GM12864 (cell line): ENCODE results near the gene CDC14B.

ENCODE experiments used
- DNase-seq: peaks from one replicate; pipeline ENCODE4 v3.0.0-alpha.2; 2011; ENCODE audit warnings: low read depth
- H3K4me3 ChIP-seq: 2 replicates; pipeline ENCODE4 v1.5.1; 2011; ENCODE audit warnings: mild to moderate bottlenecking, low read depth, low read length, control low read depth
- TF ChIP-seq, protein P1 (sequence below): IDR thresholded peaks from 2 replicates; pipeline ENCODE4 v1.5.1; 2011; ENCODE audit warnings: low read depth, mild to moderate bottlenecking, moderate library complexity, low read length, control low read depth, inconsistent platforms; ENCODE audit errors: missing control alignments

CDC14B gene

DNA sequence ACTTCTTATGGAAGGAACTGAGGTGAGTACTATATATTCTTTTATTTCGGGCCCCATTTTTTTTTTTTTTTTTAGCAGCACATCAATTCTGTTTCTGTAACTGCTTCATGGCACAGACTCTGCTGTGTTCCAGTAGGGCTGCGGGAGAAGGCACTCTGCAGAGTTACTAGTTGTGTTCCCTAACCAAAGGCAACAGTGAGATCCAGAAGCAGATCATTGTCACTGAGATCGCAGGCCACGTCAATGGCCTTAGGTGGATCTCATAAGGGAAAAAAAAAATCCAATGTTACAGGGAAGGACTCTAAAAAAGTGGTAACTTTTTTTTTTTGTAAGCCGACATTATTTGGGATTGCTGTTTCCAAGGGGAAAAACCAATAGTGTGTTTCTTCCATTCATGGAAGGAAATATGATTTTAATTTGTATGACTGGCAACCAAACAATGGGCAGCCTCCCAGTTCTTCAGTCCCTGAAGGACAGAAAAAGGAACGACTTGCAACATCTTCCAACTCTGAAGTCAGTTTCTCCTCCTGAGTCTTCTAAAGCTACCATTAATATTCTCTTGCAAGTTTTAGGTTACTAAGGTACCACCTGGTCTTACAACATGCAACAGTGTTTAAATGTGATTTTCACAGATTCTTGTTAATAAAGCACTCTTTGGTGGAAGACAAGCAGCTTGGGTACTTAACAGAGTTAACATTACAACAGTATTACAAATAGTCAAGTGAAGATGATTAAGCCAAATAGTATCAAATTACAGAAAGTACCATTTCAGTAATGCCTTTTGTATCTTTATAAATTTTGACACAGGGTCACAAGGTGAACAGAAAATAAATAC lies 116.9 kb downstream of the CDC14B start:
- H3K4me3 ChIP-seq, result no peak overlapping the region
- TF ChIP-seq, protein P1, sequence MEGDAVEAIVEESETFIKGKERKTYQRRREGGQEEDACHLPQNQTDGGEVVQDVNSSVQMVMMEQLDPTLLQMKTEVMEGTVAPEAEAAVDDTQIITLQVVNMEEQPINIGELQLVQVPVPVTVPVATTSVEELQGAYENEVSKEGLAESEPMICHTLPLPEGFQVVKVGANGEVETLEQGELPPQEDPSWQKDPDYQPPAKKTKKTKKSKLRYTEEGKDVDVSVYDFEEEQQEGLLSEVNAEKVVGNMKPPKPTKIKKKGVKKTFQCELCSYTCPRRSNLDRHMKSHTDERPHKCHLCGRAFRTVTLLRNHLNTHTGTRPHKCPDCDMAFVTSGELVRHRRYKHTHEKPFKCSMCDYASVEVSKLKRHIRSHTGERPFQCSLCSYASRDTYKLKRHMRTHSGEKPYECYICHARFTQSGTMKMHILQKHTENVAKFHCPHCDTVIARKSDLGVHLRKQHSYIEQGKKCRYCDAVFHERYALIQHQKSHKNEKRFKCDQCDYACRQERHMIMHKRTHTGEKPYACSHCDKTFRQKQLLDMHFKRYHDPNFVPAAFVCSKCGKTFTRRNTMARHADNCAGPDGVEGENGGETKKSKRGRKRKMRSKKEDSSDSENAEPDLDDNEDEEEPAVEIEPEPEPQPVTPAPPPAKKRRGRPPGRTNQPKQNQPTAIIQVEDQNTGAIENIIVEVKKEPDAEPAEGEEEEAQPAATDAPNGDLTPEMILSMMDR, result no peak
- DNase-seq, result no peak

DNA sequence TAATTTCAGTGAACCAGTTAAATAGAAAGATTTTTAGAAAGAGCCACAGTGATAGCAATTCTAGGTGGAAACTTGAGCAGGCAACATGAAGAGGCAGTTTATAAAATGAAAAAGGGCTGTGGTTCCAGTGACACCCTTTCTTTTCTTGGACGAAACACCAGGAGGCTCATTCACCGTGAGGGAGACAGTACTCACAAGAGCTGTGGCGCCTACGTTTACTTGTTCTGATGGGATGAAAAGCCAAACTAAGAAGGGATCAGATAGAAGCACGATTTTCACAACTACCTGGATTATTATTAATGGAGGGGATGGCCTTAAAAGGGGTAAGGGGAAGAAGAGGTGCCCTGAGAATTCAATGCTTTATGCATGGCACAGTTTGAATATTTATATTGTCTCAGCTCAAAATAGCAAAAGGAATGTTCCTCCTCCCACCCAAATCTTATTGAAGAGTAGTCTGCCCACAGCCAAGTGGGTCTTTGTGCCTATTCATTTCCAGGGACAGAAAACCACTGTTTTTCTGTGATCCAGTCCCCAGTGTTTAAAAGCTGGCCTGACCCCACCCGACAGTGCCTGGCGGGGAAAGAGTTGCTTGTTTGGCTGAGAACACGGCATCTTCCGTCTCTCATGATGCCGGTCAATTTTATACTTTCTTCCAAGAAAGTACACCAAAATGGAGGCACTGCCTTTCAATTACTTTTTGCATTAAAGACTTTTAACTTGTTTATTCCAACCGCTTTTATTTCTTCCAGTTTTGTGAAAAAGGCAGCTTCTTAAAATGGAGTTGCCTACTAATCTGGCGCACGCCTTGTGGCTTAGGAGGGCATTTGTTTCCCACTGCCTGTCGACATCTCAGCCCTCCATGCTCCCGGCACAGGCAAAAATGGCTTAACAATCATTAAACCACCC lies 117.8 kb downstream of the CDC14B start:
- TF ChIP-seq, protein P1, result no peak
- H3K4me3 ChIP-seq, result no peak overlapping the region
- DNase-seq, result no peak

DNA sequence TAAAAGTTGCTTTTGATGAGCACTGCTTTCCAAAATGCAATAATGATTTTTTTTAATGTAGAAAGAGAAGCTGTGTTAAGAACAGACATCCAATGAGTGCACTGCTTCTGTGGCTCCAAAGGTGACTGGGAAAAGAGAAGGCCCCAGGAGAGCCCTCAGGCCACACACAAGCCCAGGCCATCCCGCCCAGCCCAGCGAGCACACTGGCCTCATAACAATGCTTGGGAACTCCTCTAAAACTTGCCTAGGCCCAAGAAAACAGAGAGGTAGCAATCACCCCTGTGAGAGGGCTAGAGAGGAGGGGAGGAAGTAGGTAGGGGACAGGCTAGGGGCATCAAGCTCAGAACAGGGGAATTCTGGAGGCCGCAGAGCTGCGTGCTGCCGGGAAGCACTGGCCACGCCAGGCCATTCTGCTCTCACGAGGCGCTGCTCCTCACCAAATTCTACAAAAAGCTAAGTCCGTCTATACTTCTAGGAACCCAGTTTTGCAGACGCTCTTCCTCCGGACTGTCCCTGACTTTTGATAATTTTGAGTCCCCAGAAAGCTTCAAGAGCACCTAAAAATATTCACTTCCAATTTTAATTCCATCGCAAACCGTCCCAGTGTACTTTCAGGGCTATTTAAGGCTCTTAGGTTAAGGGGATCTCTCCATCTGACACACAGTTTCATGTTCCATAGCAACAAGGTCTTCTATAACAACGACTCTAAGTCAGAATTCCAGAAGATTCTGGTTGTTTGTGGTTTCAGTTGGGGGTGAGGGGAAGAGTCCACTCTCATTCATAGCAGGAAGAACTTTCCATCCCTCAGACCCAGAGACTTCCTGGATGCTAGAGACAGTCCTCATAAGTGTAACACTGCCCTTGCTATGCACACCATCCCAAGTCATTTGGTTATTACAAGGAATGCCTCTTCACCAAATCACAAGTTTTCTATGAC lies 118.7 kb downstream of the CDC14B start:
- TF ChIP-seq, protein P1, result no peak
- DNase-seq, result no peak
- H3K4me3 ChIP-seq, result no peak overlapping the region

DNA sequence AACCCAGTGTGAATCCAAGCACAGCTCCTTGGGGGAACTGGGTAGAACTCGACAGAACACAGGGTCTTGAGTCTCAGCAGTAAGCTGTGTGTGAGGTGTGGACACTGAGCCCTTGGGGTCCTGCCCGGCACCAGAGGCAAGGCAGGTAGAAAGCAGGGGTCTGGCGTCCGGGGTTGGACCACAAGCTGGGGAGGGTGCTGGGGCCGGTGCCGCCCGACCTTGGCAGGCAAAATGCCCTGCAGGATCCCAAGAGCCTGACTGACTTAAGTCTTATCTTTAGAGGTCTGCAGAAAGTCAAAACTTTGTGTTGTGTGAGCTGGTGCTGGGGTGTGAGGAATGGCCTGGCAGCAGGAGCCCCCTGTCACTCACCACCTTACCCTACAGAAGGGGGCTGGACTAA lies 120.4 kb downstream of the CDC14B start:
- TF ChIP-seq, protein P1, result no peak
- no peak overlapping the region for H3K4me3 ChIP-seq
- no peak for DNase-seq

DNA sequence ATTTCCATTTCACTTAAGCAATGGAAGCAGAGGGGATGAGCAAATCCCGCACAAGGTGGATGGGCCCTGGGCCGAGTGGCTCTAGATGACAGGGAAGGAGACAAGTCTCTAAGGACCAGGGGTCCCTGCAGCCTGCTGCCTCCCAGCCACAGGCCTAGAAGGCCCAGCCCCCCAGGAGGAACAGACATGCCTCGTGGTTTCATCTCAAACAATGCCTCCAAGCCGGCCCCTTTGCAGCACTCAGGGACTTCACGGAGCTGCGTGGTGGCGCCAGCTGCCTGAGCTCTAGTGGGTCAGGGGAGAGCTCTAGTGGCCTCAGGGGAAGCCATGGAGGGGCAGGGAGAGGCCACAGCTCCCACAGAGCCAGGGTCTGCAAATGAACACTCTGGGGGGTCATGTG lies 120.8 kb downstream of the CDC14B start:
- no peak for DNase-seq
- no peak overlapping the region for H3K4me3 ChIP-seq
- TF ChIP-seq, protein P1, result no peak

DNA sequence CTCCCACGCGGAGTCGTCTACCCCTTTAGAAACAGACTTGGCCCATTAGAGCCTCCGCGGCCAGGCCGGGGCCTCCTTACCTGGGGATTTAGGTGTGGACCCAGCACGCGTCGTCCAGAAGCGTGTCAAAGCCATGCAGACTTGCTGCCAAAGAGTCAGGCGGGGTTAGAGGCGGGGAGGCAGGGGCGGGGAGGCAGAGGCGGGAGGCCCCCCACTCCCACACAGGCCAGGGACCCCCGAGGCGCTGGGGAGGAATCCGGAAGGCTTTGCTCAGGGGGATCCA lies 122.6 kb downstream of the CDC14B start:
- TF ChIP-seq, protein P1, result no peak
- no peak overlapping the region for H3K4me3 ChIP-seq
- DNase-seq, result no peak
